ENCODE results near the gene FURIN.

The FURIN gene

DNA sequence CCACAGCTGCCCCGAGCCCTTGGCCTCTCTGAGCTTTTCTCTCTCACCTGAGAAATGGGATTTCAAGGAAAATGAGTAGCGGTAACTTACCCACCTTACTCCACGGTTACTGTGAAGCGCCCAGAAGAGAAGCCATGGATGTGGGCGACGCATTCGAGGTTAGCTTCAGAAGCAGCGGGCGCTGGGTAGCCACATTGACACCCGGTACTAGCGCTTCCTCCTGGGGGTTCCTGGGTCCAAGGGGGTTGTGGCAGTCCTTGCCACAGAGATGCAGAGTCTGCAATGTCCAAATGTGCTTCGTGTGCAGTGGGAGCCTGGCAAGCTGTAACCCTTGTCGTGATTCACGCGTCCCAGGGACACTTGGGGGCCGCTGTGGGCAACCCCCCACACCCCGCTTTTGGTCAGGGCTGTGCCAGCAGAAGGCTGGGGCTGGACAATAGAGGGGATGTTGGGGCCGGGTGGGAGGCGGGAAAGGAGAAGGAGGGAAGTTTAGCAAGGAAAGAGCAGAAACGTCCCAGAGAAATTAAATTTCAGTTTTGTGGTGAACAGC lies 41.4 kb upstream of the FURIN start:
- TF ChIP-seq, protein P1, sequence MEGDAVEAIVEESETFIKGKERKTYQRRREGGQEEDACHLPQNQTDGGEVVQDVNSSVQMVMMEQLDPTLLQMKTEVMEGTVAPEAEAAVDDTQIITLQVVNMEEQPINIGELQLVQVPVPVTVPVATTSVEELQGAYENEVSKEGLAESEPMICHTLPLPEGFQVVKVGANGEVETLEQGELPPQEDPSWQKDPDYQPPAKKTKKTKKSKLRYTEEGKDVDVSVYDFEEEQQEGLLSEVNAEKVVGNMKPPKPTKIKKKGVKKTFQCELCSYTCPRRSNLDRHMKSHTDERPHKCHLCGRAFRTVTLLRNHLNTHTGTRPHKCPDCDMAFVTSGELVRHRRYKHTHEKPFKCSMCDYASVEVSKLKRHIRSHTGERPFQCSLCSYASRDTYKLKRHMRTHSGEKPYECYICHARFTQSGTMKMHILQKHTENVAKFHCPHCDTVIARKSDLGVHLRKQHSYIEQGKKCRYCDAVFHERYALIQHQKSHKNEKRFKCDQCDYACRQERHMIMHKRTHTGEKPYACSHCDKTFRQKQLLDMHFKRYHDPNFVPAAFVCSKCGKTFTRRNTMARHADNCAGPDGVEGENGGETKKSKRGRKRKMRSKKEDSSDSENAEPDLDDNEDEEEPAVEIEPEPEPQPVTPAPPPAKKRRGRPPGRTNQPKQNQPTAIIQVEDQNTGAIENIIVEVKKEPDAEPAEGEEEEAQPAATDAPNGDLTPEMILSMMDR (IDR thresholded peaks at IDR 0.05; ENCODE audit: extremely low read depth, missing control alignments) = no peak
- no peak for DNase-seq (ENCODE audit: low spot score)

DNA sequence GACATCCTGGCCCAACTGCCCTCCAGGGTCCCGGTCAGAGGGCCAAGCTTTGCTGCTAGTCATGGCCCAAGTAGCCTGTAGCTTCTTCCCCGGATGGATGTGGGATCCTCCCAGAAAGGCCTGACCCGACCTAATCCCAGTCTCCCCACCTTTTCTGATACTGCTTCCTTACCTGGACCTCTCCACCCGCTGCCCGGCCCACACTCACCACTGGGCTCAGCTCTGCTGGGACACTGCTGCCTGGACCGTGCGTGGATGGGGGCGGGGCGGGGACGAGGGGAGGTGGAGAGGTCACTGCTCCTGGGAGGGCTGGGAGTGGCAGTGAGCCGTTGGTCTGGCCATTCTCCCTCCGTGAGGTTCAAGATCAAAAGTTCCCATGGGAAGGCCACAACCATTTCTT lies 40.3 kb upstream of the FURIN start:
- TF ChIP-seq, protein P1 (IDR thresholded peaks at IDR 0.05; ENCODE audit: extremely low read depth, missing control alignments) = no peak
- no peak for DNase-seq (ENCODE audit: low spot score)

DNA sequence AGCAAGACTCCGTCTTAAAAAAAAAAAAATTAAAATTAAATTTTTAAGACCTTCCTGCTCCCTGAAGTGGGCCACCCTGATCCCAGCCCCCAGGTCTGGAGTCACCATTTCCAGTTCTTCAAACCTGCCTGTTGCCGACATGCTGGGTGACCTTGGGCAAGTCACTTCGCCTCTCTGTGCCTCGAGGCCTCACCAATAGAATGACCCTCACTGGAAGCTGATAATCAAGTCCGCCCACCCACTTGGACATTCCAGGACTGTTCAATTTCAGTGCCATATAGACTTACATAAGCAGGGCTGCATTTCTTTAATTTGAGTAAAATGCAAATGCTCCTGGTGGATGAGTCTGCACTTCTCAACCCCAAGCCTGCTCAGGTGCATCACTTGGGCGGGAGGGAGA lies 39.3 kb upstream of the FURIN start:
- no peak for DNase-seq (ENCODE audit: low spot score)
- TF ChIP-seq, protein P1 (IDR thresholded peaks at IDR 0.05; ENCODE audit: extremely low read depth, missing control alignments) = no peak

DNA sequence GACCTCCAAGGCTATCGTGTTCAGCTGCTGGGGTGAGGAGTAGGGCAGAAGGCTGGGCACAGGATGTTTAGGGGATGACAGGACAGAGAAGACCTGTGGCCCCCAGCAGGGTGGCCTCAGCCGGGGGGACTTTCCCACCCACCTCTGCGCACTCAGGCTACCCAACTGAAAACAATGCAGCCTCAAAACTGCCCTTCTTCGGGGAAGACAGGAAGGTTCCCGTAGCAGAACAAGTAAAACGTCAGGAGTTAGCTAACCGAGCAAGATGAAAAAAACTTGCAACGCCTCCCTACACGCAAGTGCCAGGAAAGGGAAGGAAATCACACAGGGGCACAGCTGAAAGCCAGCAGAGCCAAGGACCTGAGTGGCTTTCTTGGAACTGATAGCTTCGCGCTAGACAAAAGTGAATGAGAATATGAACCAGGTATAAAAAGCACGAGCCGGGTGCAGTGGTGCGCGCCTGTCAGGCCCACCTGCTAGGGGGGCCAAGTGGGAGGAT lies 38.4 kb upstream of the FURIN start:
- peak; percentile 69 for DNase-seq (ENCODE audit: low spot score)
- TF ChIP-seq, protein P1 (IDR thresholded peaks at IDR 0.05; ENCODE audit: extremely low read depth, missing control alignments) = no peak

DNA sequence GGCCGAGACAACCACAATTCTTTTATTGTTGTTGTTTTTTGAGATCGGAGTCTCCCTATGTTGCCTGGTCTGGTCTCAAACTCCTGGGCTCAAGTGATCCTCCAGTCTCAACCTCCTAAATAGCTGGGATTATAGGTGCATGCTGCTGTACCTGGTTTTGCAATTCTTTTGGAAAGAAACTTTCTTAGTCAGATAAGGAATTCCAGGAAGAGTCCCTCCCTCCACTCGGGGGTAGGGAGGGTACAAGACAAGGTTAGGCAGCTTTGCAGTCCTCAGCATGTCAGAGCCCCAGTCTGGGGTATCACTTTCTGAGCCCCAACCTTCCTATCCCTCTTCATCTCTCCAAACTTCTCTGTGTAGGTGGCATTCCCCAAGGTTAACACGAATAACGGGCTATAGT lies 33.8 kb upstream of the FURIN start:
- no peak for DNase-seq (ENCODE audit: low spot score)
- TF ChIP-seq, protein P1 (IDR thresholded peaks at IDR 0.05; ENCODE audit: extremely low read depth, missing control alignments) = no peak

DNA sequence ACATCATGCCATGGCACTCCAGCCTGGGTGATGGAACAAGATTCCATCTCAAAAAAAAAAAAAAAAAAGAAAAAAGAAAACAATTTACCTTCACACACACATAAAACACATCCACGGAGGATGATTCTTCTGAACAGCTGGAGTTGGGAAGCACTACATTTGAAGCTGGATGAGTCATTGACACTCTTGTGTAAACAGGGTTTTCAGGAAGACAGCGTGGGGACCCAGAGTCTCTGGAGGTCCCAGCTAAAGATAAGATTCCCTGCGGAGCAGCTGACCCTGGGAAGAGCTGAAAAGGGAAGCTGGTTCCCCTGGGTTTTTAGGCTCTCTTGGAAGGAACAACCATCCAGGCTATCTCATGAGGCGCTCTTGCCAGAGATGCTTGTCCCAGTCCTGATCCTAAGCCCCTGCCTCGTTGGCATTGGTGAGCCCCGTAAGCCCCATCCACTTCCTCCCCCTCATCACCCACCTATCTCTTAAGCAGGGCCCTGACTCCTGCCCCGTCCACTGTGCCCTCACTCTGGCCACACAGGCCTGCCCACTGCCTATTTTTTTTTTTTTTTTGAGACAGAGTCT lies 32.0 kb upstream of the FURIN start:
- TF ChIP-seq, protein P1 (IDR thresholded peaks at IDR 0.05; ENCODE audit: extremely low read depth, missing control alignments) = no peak
- no peak for DNase-seq (ENCODE audit: low spot score)

DNA sequence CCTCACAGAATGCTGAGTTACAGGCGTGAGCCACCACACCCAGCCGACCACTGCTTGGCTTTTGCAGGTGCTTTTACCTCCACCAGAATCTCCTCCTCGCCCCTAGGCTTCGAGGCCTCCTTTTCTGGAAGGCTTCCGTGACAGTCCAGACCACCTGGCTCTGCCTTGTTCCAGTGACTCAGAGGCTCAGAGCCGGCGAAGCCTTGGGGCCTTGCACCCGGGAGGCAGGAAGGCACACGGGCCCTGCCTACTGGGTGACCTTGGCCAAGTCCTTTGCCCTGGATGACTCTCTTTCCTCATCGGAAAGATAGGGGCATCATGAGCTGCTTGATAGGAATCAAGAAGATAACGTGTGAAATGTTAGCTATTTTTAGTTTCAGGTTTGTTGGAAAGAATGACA lies 31.3 kb upstream of the FURIN start:
- no peak for DNase-seq (ENCODE audit: low spot score)
- TF ChIP-seq, protein P1 (IDR thresholded peaks at IDR 0.05; ENCODE audit: extremely low read depth, missing control alignments) = no peak

Measured in GM20000 (cell line).